Measurements from ENCODE around the gene SGCD.

The SGCD gene

DNA sequence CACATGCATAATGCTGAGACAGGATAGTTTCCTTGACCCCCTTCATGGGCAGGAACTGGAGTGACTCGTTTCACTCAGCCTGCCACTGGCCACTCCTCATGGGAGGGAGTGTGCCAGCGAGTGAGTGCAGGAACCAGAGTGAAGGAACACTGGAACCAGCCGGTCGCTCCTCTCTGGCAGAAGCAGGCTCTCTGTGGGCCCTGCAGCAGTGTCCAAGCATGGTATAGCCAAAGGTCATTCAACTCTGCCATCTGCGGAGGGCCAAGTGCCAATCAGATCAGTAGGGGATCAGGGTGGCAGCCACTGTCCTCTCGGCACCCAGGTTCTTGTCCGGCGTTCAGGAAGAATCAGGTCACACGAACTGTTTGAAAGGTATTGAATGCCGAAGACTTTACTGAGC is 353.9 kb downstream of the SGCD start:
- TF ChIP-seq, protein P1, sequence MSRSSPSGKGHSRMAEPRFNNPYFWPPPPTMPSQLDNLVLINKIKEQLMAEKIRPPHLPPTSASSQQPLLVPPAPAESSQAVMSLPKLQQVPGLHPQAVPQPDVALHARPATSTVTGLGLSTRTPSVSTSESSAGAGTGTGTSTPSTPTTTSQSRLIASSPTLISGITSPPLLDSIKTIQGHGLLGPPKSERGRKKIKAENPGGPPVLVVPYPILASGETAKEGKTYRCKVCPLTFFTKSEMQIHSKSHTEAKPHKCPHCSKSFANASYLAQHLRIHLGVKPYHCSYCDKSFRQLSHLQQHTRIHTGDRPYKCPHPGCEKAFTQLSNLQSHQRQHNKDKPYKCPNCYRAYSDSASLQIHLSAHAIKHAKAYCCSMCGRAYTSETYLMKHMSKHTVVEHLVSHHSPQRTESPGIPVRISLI (tag by site-specific recombination; IDR thresholded peaks at IDR 0.05), result no peak
- TF ChIP-seq, protein P2, sequence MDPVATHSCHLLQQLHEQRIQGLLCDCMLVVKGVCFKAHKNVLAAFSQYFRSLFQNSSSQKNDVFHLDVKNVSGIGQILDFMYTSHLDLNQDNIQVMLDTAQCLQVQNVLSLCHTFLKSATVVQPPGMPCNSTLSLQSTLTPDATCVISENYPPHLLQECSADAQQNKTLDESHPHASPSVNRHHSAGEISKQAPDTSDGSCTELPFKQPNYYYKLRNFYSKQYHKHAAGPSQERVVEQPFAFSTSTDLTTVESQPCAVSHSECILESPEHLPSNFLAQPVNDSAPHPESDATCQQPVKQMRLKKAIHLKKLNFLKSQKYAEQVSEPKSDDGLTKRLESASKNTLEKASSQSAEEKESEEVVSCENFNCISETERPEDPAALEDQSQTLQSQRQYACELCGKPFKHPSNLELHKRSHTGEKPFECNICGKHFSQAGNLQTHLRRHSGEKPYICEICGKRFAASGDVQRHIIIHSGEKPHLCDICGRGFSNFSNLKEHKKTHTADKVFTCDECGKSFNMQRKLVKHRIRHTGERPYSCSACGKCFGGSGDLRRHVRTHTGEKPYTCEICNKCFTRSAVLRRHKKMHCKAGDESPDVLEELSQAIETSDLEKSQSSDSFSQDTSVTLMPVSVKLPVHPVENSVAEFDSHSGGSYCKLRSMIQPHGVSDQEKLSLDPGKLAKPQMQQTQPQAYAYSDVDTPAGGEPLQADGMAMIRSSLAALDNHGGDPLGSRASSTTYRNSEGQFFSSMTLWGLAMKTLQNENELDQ (tag by site-specific recombination; IDR thresholded peaks at IDR 0.05; ENCODE audit: low read depth), result no peak
- TF ChIP-seq, protein P3, sequence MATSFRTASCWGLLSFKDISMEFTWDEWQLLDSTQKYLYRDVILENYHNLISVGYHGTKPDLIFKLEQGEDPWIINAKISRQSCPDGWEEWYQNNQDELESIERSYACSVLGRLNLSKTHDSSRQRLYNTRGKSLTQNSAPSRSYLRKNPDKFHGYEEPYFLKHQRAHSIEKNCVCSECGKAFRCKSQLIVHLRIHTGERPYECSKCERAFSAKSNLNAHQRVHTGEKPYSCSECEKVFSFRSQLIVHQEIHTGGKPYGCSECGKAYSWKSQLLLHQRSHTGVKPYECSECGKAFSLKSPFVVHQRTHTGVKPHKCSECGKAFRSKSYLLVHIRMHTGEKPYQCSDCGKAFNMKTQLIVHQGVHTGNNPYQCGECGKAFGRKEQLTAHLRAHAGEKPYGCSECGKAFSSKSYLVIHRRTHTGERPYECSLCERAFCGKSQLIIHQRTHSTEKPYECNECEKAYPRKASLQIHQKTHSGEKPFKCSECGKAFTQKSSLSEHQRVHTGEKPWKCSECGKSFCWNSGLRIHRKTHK (tag by site-specific recombination; IDR thresholded peaks at IDR 0.05), result no peak
- TF ChIP-seq ZNF629 (tag by site-specific recombination; IDR thresholded peaks at IDR 0.05) (no peak), ZNF248 (tag by site-specific recombination; IDR thresholded peaks at IDR 0.05) (no peak), ZNF658 (tag by site-specific recombination; IDR thresholded peaks at IDR 0.05) (no peak), ZNF426 (tag by site-specific recombination; IDR thresholded peaks at IDR 0.05) (no peak), MYNN (tag by site-specific recombination; IDR thresholded peaks at IDR 0.05; ENCODE audit: borderline replicate concordance) (no peak), SALL2 (tag by site-specific recombination; IDR thresholded peaks at IDR 0.05; ENCODE audit: borderline replicate concordance) (no peak), ZNF473 (tag by site-specific recombination; IDR thresholded peaks at IDR 0.05) (no peak), ZNF23 (tag by site-specific recombination; IDR thresholded peaks at IDR 0.05; ENCODE audit: borderline replicate concordance) (no peak), ZNF544 (tag by site-specific recombination; IDR thresholded peaks at IDR 0.05) (no peak), SP2 (tag by site-specific recombination; IDR thresholded peaks at IDR 0.05) (no peak), ZNF112 (tag by site-specific recombination; IDR thresholded peaks at IDR 0.05) (no peak), YY1 (tag by site-specific recombination; IDR thresholded peaks at IDR 0.05) (no peak)
- TF ChIP-seq, protein P4, sequence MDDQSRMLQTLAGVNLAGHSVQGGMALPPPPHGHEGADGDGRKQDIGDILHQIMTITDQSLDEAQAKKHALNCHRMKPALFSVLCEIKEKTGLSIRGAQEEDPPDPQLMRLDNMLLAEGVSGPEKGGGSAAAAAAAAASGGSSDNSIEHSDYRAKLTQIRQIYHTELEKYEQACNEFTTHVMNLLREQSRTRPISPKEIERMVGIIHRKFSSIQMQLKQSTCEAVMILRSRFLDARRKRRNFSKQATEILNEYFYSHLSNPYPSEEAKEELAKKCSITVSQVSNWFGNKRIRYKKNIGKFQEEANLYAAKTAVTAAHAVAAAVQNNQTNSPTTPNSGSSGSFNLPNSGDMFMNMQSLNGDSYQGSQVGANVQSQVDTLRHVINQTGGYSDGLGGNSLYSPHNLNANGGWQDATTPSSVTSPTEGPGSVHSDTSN (CRISPR knock-in tag; IDR thresholded peaks at IDR 0.05), result no peak
- TF ChIP-seq, protein P5, sequence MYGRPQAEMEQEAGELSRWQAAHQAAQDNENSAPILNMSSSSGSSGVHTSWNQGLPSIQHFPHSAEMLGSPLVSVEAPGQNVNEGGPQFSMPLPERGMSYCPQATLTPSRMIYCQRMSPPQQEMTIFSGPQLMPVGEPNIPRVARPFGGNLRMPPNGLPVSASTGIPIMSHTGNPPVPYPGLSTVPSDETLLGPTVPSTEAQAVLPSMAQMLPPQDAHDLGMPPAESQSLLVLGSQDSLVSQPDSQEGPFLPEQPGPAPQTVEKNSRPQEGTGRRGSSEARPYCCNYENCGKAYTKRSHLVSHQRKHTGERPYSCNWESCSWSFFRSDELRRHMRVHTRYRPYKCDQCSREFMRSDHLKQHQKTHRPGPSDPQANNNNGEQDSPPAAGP (tag by site-specific recombination; IDR thresholded peaks at IDR 0.05), result no peak
- H3K36me3 ChIP-seq (ENCODE audit: control insufficient read depth in 2 of 2, insufficient read depth in 1 of 2, low read length in 2 of 2), result no peaks in the 10 kb centered on the region
- CTCF ChIA-PET, result no interaction called here
- H3K9me3 ChIP-seq (ENCODE audit: control insufficient read depth, insufficient read depth, low read depth, low read length), result no peaks in the 10 kb centered on the region
- no peak overlapping the region for H3K4me3 ChIP-seq (ENCODE audit: low read depth, low read length)
- no peak overlapping the region for H3K27ac ChIP-seq (ENCODE audit: extremely low read depth, low read depth, low read length)
- no peaks in the 10 kb centered on the region for H3K4me1 ChIP-seq (ENCODE audit: control insufficient read depth, insufficient read depth, low read length)
- POLR2A ChIA-PET, result no interaction called here

DNA sequence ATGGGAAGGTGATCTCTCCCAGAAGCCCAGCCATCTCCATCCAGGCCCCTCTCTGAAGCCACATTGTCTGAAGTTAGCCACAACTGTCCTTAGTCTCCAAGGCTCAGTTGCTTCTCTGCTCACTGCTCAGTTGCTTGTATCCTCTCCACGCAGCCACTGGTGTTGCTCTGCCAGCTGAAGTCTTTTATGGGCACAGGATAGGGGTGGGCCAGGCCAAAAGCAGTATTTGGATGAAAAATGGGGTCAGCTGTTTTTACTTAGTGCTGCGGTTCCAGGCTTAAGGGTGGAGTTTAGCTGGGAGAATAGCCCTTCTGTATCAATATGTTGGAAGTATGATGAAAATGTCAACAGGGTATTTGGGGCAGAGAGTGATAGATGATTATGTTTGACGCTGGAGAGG is 354.3 kb downstream of the SGCD start:
- ChIA-PET CTCF (no interaction called here), POLR2A (no interaction called here)
- H3K36me3 ChIP-seq (ENCODE audit: control insufficient read depth in 2 of 2, insufficient read depth in 1 of 2, low read length in 2 of 2), result no peaks in the 10 kb centered on the region
- H3K9me3 ChIP-seq (ENCODE audit: control insufficient read depth, insufficient read depth, low read depth, low read length), result no peaks in the 10 kb centered on the region
- H3K27ac ChIP-seq (ENCODE audit: extremely low read depth, low read depth, low read length), result no peak overlapping the region
- TF ChIP-seq ZNF132 (tag by site-specific recombination; IDR thresholded peaks at IDR 0.05; ENCODE audit: borderline replicate concordance), result no peak
- TF ChIP-seq ZSCAN16 (tag by site-specific recombination; IDR thresholded peaks at IDR 0.05), result no peak
- no peak for TF ChIP-seq ZNF707 (tag by site-specific recombination; IDR thresholded peaks at IDR 0.05)
- TF ChIP-seq ZBTB20 (tag by site-specific recombination; IDR thresholded peaks at IDR 0.05), result no peak
- TF ChIP-seq ZNF404 (tag by site-specific recombination; IDR thresholded peaks at IDR 0.05), result no peak
- TF ChIP-seq ZNF133 (tag by site-specific recombination; IDR thresholded peaks at IDR 0.05), result no peak
- TF ChIP-seq ZNF416 (tag by site-specific recombination; IDR thresholded peaks at IDR 0.05), result no peak
- H3K4me1 ChIP-seq (ENCODE audit: control insufficient read depth, insufficient read depth, low read length), result no peaks in the 10 kb centered on the region
- no peak overlapping the region for H3K4me3 ChIP-seq (ENCODE audit: low read depth, low read length)

All from HEK293 (cell line).